ENCODE measurements around the gene SMIM41.

DNA sequence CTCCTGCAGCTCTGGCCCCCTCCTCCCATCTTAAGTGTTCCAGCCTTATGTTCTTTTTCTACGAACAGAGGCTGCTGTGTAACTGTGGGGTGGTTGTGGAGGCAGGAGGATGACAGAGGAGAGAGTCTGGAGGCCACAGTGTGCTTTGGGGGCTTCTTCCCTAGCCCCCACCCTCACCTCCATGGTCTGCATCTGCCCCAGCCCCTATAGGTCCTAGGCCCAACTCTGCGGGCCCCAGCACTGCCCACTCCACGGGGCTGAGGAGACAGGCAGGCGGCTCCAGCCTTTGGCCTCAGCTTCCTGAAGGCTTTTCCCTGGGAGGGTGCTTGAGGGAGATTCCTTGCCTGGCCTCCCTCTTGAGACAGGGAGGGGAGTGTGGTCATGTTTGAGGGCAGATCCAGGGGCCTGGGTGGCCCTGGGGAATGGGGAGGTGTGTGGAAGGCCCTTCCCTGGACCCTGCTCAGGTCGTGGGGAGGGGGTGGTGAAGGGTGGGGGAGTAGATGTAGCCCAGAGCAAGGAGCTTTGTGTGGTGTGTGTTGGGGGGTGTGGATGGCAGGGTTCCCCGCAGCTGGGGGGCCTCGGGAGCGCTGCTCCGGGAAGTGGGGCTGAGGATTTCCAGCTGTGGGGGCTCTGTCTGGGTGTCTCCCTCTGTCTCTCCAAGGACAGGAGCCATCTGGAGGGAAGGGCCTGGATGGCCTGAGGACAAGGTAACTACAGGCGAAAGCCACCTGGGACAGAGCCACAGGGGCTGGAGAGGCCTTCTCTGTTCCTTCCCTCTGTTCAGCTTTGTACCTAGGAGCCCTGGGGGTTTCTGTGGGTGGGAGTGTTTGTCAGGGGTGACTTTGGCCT is 1.1 kb downstream of the SMIM41 start:
- TF ChIP-seq, protein P1, sequence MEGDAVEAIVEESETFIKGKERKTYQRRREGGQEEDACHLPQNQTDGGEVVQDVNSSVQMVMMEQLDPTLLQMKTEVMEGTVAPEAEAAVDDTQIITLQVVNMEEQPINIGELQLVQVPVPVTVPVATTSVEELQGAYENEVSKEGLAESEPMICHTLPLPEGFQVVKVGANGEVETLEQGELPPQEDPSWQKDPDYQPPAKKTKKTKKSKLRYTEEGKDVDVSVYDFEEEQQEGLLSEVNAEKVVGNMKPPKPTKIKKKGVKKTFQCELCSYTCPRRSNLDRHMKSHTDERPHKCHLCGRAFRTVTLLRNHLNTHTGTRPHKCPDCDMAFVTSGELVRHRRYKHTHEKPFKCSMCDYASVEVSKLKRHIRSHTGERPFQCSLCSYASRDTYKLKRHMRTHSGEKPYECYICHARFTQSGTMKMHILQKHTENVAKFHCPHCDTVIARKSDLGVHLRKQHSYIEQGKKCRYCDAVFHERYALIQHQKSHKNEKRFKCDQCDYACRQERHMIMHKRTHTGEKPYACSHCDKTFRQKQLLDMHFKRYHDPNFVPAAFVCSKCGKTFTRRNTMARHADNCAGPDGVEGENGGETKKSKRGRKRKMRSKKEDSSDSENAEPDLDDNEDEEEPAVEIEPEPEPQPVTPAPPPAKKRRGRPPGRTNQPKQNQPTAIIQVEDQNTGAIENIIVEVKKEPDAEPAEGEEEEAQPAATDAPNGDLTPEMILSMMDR (IDR thresholded peaks at IDR 0.05), result no peak
- TF ChIP-seq POLR2A (IDR thresholded peaks at IDR 0.05), result no peak
